ENCODE measurements around the gene PIH1D1.

The PIH1D1 gene

GRCh38 chr19:49496574-49497008 lies 45.0 kb upstream of the PIH1D1 start:
- DNase-seq (ENCODE audit: low read depth), result no peak
- no peak for TF ChIP-seq MYC (IDR thresholded peaks at IDR 0.05; ENCODE audit: low read depth, low read length)
- no peak for TF ChIP-seq CTCF (IDR thresholded peaks at IDR 0.05; ENCODE audit: low read depth, low read length)
- no peak for TF ChIP-seq MAX (IDR thresholded peaks at IDR 0.05; ENCODE audit: low read depth, low read length)
- TF ChIP-seq POLR2A (IDR thresholded peaks at IDR 0.05; ENCODE audit: extremely low read depth, insufficient read length), result no peak
- peak overlapping the region; percentile 100 for H3K4me3 ChIP-seq (ENCODE audit: low read depth, low read length)

- peak; percentile 63 for DNase-seq (ENCODE audit: low read depth)
- TF ChIP-seq CTCF (IDR thresholded peaks at IDR 0.05; ENCODE audit: low read depth, low read length) (no peak), MAX (IDR thresholded peaks at IDR 0.05; ENCODE audit: low read depth, low read length) (no peak), MYC (IDR thresholded peaks at IDR 0.05; ENCODE audit: low read depth, low read length) (no peak), POLR2A (IDR thresholded peaks at IDR 0.05; ENCODE audit: extremely low read depth, insufficient read length) (peak; percentile 9)
These were observed 41.2 kb upstream of the PIH1D1 start for GRCh38 chr19:49492573-49493405.

GRCh38 chr19:49491804-49492572 lies 40.4 kb upstream of the PIH1D1 start:
- no peak overlapping the region for H3K4me3 ChIP-seq (ENCODE audit: low read depth, low read length)
- no peak for DNase-seq (ENCODE audit: low read depth)
- TF ChIP-seq POLR2A (IDR thresholded peaks at IDR 0.05; ENCODE audit: extremely low read depth, insufficient read length), result peak; percentile 8
- no peak for TF ChIP-seq MAX (IDR thresholded peaks at IDR 0.05; ENCODE audit: low read depth, low read length)
- no peak for TF ChIP-seq MYC (IDR thresholded peaks at IDR 0.05; ENCODE audit: low read depth, low read length)

More at GRCh38 chr19:49492573-49493405, 41.2 kb upstream of the PIH1D1 start:
- H3K4me3 ChIP-seq (ENCODE audit: low read depth, low read length), result no peak overlapping the region

GRCh38 chr19:49491030-49491803 lies 39.6 kb upstream of the PIH1D1 start:
- H3K4me3 ChIP-seq (ENCODE audit: low read depth, low read length), result peak overlapping the region; percentile 21
- no peak for DNase-seq (ENCODE audit: low read depth)
- TF ChIP-seq POLR2A (IDR thresholded peaks at IDR 0.05; ENCODE audit: extremely low read depth, insufficient read length) (no peak), MAX (IDR thresholded peaks at IDR 0.05; ENCODE audit: low read depth, low read length) (no peak), CTCF (IDR thresholded peaks at IDR 0.05; ENCODE audit: low read depth, low read length) (no peak), MYC (IDR thresholded peaks at IDR 0.05; ENCODE audit: low read depth, low read length) (no peak)

- DNase-seq (ENCODE audit: low read depth), result no peak
- TF ChIP-seq MAX (IDR thresholded peaks at IDR 0.05; ENCODE audit: low read depth, low read length) (no peak), POLR2A (IDR thresholded peaks at IDR 0.05; ENCODE audit: extremely low read depth, insufficient read length) (no peak), MYC (IDR thresholded peaks at IDR 0.05; ENCODE audit: low read depth, low read length) (no peak), CTCF (IDR thresholded peaks at IDR 0.05; ENCODE audit: low read depth, low read length) (no peak)
- H3K4me3 ChIP-seq (ENCODE audit: low read depth, low read length), result peak overlapping the region; percentile 99
These were observed 38.8 kb upstream of the PIH1D1 start for GRCh38 chr19:49490287-49491029.
